Suprapubic skin (tissue), 4 donors: ENCODE measurements around the gene CCDC60. TPM values are rescaled to one million over a fixed set of nuclear protein-coding genes. Genes with fewer than 3 reads are reported as not detected.

Experiments used
- DNase-seq, 2 donors: peaks; one replicate each; pipeline ENCODE4 v3.0.0-alpha.2; 2019; ENCODE audit warnings: low spot score in 2 of 2
- H3K27ac ChIP-seq: fragments of 200-600 bp; sonication (generic); one replicate; pipeline ENCODE4 v1.5.1; 2019
- H3K27me3 ChIP-seq: fragments of 200-600 bp; sonication (generic); one replicate; pipeline ENCODE4 v1.5.1; 2019
- H3K36me3 ChIP-seq: fragments of 200-600 bp; sonication (generic); one replicate; pipeline ENCODE4 v1.5.1; 2019
- H3K4me1 ChIP-seq: fragments of 200-600 bp; sonication (generic); one replicate; pipeline ENCODE4 v1.5.1; 2019
- H3K4me3 ChIP-seq: fragments of 200-600 bp; sonication (generic); one replicate; pipeline ENCODE4 v1.5.1; 2019; ENCODE audit warnings: mild to moderate bottlenecking
- H3K9me3 ChIP-seq: fragments of 200-600 bp; sonication (generic); one replicate; pipeline ENCODE4 v1.5.1; 2019
- CTCF ChIP-seq, 2 donors: fragments of 200-600 bp in 1 of 2; fragments of 450-650 bp in 1 of 2; sonication (generic) in 1 of 2; IDR thresholded peaks; one replicate each; pipeline ENCODE4 v1.5.1; 2016 to 2019; ENCODE audit warnings: antibody characterized with exemption in 2 of 2, mild to moderate bottlenecking in 1 of 2, moderate library complexity in 1 of 2
- EP300 ChIP-seq: sonication (generic); formaldehyde crosslinking; IDR thresholded peaks from one replicate; pipeline ENCODE4 v1.6.1; 2017; ENCODE audit warnings: antibody characterized with exemption
- POLR2A ChIP-seq, 2 donors: fragments of 450-650 bp; IDR thresholded peaks; one replicate each; pipeline ENCODE4 v1.6.1; 2017; ENCODE audit warnings: antibody characterized with exemption in 2 of 2, mild to moderate bottlenecking in 2 of 2, moderate library complexity in 2 of 2
- POLR2AphosphoS5 ChIP-seq, 3 donors: sonication (generic); formaldehyde crosslinking; IDR thresholded peaks; one replicate each; pipeline ENCODE4 v1.6.1; 2017; ENCODE audit warnings: antibody characterized with exemption in 3 of 3
- WGBS: methylation state at CpG from one replicate; pipeline ENCODE4 v1.1.5; 2018; 5-methylcytosine and 5-hydroxymethylcytosine counted together
- total RNA-seq, 4 donors: library from RNA; depleted of rRNA; stranded (reverse); fragments of >200 nt; gene quantifications; one replicate each; pipeline ENCODE4 v1.1.0, GENCODE V29; 2016

The CCDC60 gene
- total RNA-seq, 4 donors from 2014 or later: not detected

GRCh38 chr12:119299130-119299529, 35.4 kb upstream of the CCDC60 start:
- Histone ChIP-seq H3K9me3 (no peaks in the 10 kb centered on the region), H3K36me3 (no peaks in the 10 kb centered on the region), H3K4me3 (no peak overlapping the region), H3K27me3 (peaks cover 21% of the 10 kb centered on the region), H3K27ac (no peak overlapping the region), H3K4me1 (no peaks in the 10 kb centered on the region)
- DNase-seq: no peak
- no peak for TF ChIP-seq EP300

- H3K27me3 ChIP-seq: peaks cover 8% of the 10 kb centered on the region
- H3K4me3 ChIP-seq: no peak overlapping the region
- H3K9me3 ChIP-seq: no peaks in the 10 kb centered on the region
- no peaks in the 10 kb centered on the region for H3K36me3 ChIP-seq
- H3K27ac ChIP-seq: no peak overlapping the region
- no peaks in the 10 kb centered on the region for H3K4me1 ChIP-seq
- TF ChIP-seq EP300 (no peak), CTCF (IDR thresholded peaks at IDR 0.05) (no peak), POLR2A (IDR thresholded peaks at IDR 0.05) (no peak), POLR2AphosphoS5 (IDR thresholded peaks at IDR 0.05) (no peak)
- WGBS: 81% methylated on average over 9 of the region's 9 CpGs
- DNase-seq: no peak
These were observed 33.1 kb upstream of the CCDC60 start for GRCh38 chr12:119301379-119301778.

- TF ChIP-seq POLR2AphosphoS5 (IDR thresholded peaks at IDR 0.05): no peak
- TF ChIP-seq CTCF (IDR thresholded peaks at IDR 0.05): no peak
- no peaks in the 10 kb centered on the region for H3K36me3 ChIP-seq
- DNase-seq: peak in 1 of 2 donors; percentile 59
- H3K4me1 ChIP-seq: no peaks in the 10 kb centered on the region
- H3K27me3 ChIP-seq: no peaks in the 10 kb centered on the region
- H3K9me3 ChIP-seq: no peaks in the 10 kb centered on the region
- WGBS: 53% methylated on average over 7 of the region's 7 CpGs
- H3K27ac ChIP-seq: no peak overlapping the region
- H3K4me3 ChIP-seq: no peak overlapping the region
These were observed 32.0 kb upstream of the CCDC60 start for GRCh38 chr12:119302451-119303080.

- Histone ChIP-seq H3K4me1 (no peaks in the 10 kb centered on the region), H3K36me3 (no peaks in the 10 kb centered on the region), H3K4me3 (no peak overlapping the region), H3K27ac (no peak overlapping the region), H3K27me3 (no peaks in the 10 kb centered on the region), H3K9me3 (no peaks in the 10 kb centered on the region)
- WGBS: 88% methylated on average over 6 of the region's 6 CpGs
- no peak for TF ChIP-seq EP300
- DNase-seq: no peak
These were observed 27.9 kb upstream of the CCDC60 start for GRCh38 chr12:119306593-119306992.

- H3K4me1 ChIP-seq: no peaks in the 10 kb centered on the region
- DNase-seq: no peak
- H3K36me3 ChIP-seq: no peaks in the 10 kb centered on the region
- WGBS: 92% methylated on average over 2 of the region's 2 CpGs
- TF ChIP-seq POLR2A (IDR thresholded peaks at IDR 0.05): no peak
- no peaks in the 10 kb centered on the region for H3K9me3 ChIP-seq
- H3K27ac ChIP-seq: no peak overlapping the region
- no peaks in the 10 kb centered on the region for H3K27me3 ChIP-seq
- H3K4me3 ChIP-seq: no peak overlapping the region
These were observed 26.8 kb upstream of the CCDC60 start for GRCh38 chr12:119307747-119308146.

GRCh38 chr12:119308708-119309456, 25.6 kb upstream of the CCDC60 start:
- no peak overlapping the region for H3K27ac ChIP-seq
- WGBS: 57% methylated on average over 14 of the region's 19 CpGs
- no peaks in the 10 kb centered on the region for H3K36me3 ChIP-seq
- no peaks in the 10 kb centered on the region for H3K4me1 ChIP-seq
- TF ChIP-seq POLR2A (IDR thresholded peaks at IDR 0.05): no peak
- TF ChIP-seq CTCF (IDR thresholded peaks at IDR 0.05): no peak
- no peak for TF ChIP-seq EP300
- no peak for TF ChIP-seq POLR2AphosphoS5 (IDR thresholded peaks at IDR 0.05)
- DNase-seq: no peak
- H3K9me3 ChIP-seq: no peaks in the 10 kb centered on the region
- H3K27me3 ChIP-seq: no peaks in the 10 kb centered on the region
- no peak overlapping the region for H3K4me3 ChIP-seq
